K562 (cell line): ENCODE data around the gene GPR21. TPM values are rescaled to one million over a fixed set of nuclear protein-coding genes. Genes with fewer than 3 reads are reported as not detected.

Source experiments
- ATAC-seq: fragments of 200-7000 bp; cut with Tn5 transposase; 3 replicates; pipeline ENCODE4 v1.9.1; 2020; ENCODE audit warnings: moderate library complexity
- BruUV-seq: library from RNA; stranded (reverse); fragments of 400-500 nt; replicated peaks from 2 replicates; lab custom pipeline; 2021; lab: Mats Ljungman, UMichigan
- CTCF ChIA-PET: fragments of 300-600 bp; formaldehyde crosslinking; extraction: SDS; loops from one replicate; lab custom pipeline; 2021; ENCODE audit warnings: low intra/inter-chr PET ratio; lab: Yijun Ruan, JAX
- POLR2A ChIA-PET: fragments of 300-600, 350-650 bp; sonication (Branson Sonifier 250); formaldehyde crosslinking; extraction: SDS; loops from one replicate; lab custom pipeline; 2021; ENCODE audit warnings: antibody characterized with exemption, inconsistent platforms; lab: Yijun Ruan, JAX
- DNase-seq, 4 experiments: peaks; one replicate each; pipeline versions ENCODE4 v3.0.0 to v3.0.0-alpha.2; 2011 to 2018; ENCODE audit warnings: low spot score in 3 of 4, mixed read lengths in 3 of 4; ENCODE audit errors: extremely low read depth in 1 of 4
- FAIRE-seq: peaks from 2 replicates; lab custom pipeline; 2011; peaks lifted over from hg19 to GRCh38; lab: Jason Lieb, UNC
- H2AFZ ChIP-seq: 2 replicates; pipeline ENCODE4 v1.6.0; 2011; ENCODE audit warnings: low read depth, low read length, control low read depth, inconsistent platforms
- H3K27ac ChIP-seq: fragments of 200-600 bp; 3 replicates; pipeline ENCODE4 v1.8.0; 2011; ENCODE audit warnings: low read depth, mild to moderate bottlenecking, control low read depth, inconsistent platforms, low read length, moderate library complexity, mixed read lengths; ENCODE audit errors: extremely low read depth
- H3K27me3 ChIP-seq, 2 experiments: fragments of 300-600 bp in 1 of 2; 2 replicates in 1 of 2; 3 replicates in 1 of 2; pipeline versions ENCODE4 v1.6.0 to v1.8.0; 2011; ENCODE audit warnings: inconsistent platforms in 2 of 2, low read length in 2 of 2, mild to moderate bottlenecking in 1 of 2, mixed read lengths in 1 of 2, moderate library complexity in 1 of 2; ENCODE audit not compliant: control insufficient read depth in 2 of 2, insufficient read depth in 2 of 2
- H3K36me3 ChIP-seq: fragments of 300-600 bp; 3 replicates; pipeline ENCODE4 v1.8.0; 2011; ENCODE audit warnings: mild to moderate bottlenecking, low read length, inconsistent platforms; ENCODE audit not compliant: control insufficient read depth, insufficient read depth
- H3K4me1 ChIP-seq, 2 experiments: fragments of 200-600 bp in 1 of 2; replicated peaks in 1 of 2; 2 replicates in 1 of 2; 3 replicates in 1 of 2; pipeline versions ENCODE4 v1.5.1 to v1.8.0; 2011; ENCODE audit warnings: inconsistent platforms in 2 of 2, low read length in 2 of 2, mild to moderate bottlenecking in 1 of 2, mixed read lengths in 1 of 2, moderate library complexity in 1 of 2; ENCODE audit not compliant: control insufficient read depth in 2 of 2, insufficient read depth in 2 of 2
- H3K4me2 ChIP-seq: 2 replicates; pipeline ENCODE4 v1.6.1; 2011; ENCODE audit warnings: low read length, control low read depth, inconsistent platforms, mixed read lengths; ENCODE audit not compliant: insufficient read depth
- H3K4me3 ChIP-seq: fragments of 200-600 bp; sonication (generic), shearing (Covaris generic); 2 replicates; pipeline ENCODE4 v1.5.1; 2016; ENCODE audit warnings: control low read depth, inconsistent platforms
- H3K79me2 ChIP-seq: fragments of 200-600 bp; 3 replicates; pipeline ENCODE4 v1.8.0; 2011; ENCODE audit warnings: low read length, inconsistent platforms; ENCODE audit not compliant: control insufficient read depth, insufficient read depth
- H3K9ac ChIP-seq, 2 experiments: 2 replicates each; pipeline versions ENCODE4 v1.6.0 to v1.6.1; 2011; ENCODE audit warnings: low read depth in 2 of 2, low read length in 2 of 2, control low read depth in 1 of 2, inconsistent platforms in 1 of 2, mild to moderate bottlenecking in 1 of 2, mixed read lengths in 1 of 2; ENCODE audit not compliant: insufficient read depth in 1 of 2
- H3K9me1 ChIP-seq: one replicate; pipeline ENCODE4 v1.6.0; 2011; ENCODE audit warnings: inconsistent platforms, mild to moderate bottlenecking, low read length, moderate library complexity; ENCODE audit not compliant: control insufficient read depth, insufficient read depth
- H3K9me3 ChIP-seq: replicated peaks from 2 replicates; pipeline ENCODE4 v1.5.1; 2011; ENCODE audit warnings: low read depth, low read length, inconsistent platforms; ENCODE audit not compliant: control insufficient read depth, insufficient read depth
- H4K20me1 ChIP-seq: replicated peaks from 2 replicates; pipeline ENCODE4 v1.6.1; 2011; ENCODE audit warnings: low read length, inconsistent platforms, mixed read lengths; ENCODE audit not compliant: control insufficient read depth, insufficient read depth
- ATF6 ChIP-seq: sonication (generic); formaldehyde crosslinking; IDR thresholded peaks from 2 replicates; pipeline ENCODE4 v1.4.0; 2020; ENCODE audit warnings: mild to moderate bottlenecking, missing genetic modification reagents
- CEBPG ChIP-seq, 3 experiments: fragments of 200-800 bp in 1 of 3; sonication (Bioruptor generic) in 1 of 3; sonication (generic) in 1 of 3; formaldehyde crosslinking in 1 of 3; IDR thresholded peaks in 2 of 3; conservative IDR thresholded peaks in 1 of 3; 2 replicates each; pipeline versions ENCODE4 v1.6.1 to v1.8.0; 2016 to 2022; ENCODE audit warnings: missing compliant biosample characterization in 2 of 3, missing genetic modification characterization in 2 of 3, mild to moderate bottlenecking in 1 of 3, missing genetic modification reagents in 1 of 3
- ETV5 ChIP-seq: sonication (generic); formaldehyde crosslinking; IDR thresholded peaks from 2 replicates; pipeline ENCODE4 v1.4.0; 2020; ENCODE audit warnings: low read depth, mild to moderate bottlenecking, missing genetic modification reagents
- GATA2 ChIP-seq: sonication (generic); formaldehyde crosslinking; IDR thresholded peaks from 2 replicates; pipeline ENCODE4 v1.4.0; 2020; ENCODE audit warnings: mild to moderate bottlenecking, missing genetic modification reagents
- KLF10 ChIP-seq: fragments of 250-450 bp; sonication (Bioruptor Pico); IDR thresholded peaks from 2 replicates; pipeline ENCODE4 v1.6.1; 2021; ENCODE audit warnings: matching md5 sums
- PATZ1 ChIP-seq: fragments of 250-450 bp; sonication (Bioruptor Pico); IDR thresholded peaks from 2 replicates; pipeline ENCODE4 v1.5.0; 2020; ENCODE audit warnings: mild to moderate bottlenecking, borderline replicate concordance
- PPARD ChIP-seq: fragments of 250-450 bp; sonication (Bioruptor Pico); IDR thresholded peaks from 2 replicates; pipeline ENCODE4 v1.8.0; 2022; ENCODE audit warnings: inconsistent platforms, mild to moderate bottlenecking, moderate library complexity
- SMARCA5 ChIP-seq: fragments of 450-650 bp; IDR thresholded peaks from 2 replicates; pipeline ENCODE4 v1.6.1; 2016
- WGBS: fragments of 100-300 bp; shearing (Covaris generic); methylation state at CpG from one replicate; pipeline ENCODE4 v1.1.6; 2016; ENCODE audit warnings: low coverage, mixed read lengths; ENCODE audit not compliant: insufficient coverage; ENCODE audit errors: missing lambda C conversion rate; 5-methylcytosine and 5-hydroxymethylcytosine counted together
- in situ Hi-C: fragments of 300-500 bp; cut with MboI; formaldehyde crosslinking; loops from 4 replicates; pipeline ENCODE4 v1.15.0; 2018; ENCODE audit warnings: inconsistent platforms, mixed read lengths
- intact Hi-C: fragments of 100-400 bp; cut with micrococcal nuclease; formaldehyde crosslinking; loops from 2 replicates; pipeline ENCODE4 v1.14.2; 2022
- polyA plus RNA-seq, 8 experiments: library from polyadenylated mRNA; depleted of rRNA in 4 of 8; stranded (reverse) in 5 of 8; unstranded in 3 of 8; fragments of >200 nt; fragmentation: Nextera tagmentation in 2 of 8; fragmentation: Illumina TruSeq in 1 of 8; extraction: Ambion mirVana in 2 of 8; extraction: Trizol in 1 of 8; gene quantifications; 2 replicates each; pipeline versions ENCODE4 v1.2.1 to v1.2.3, GENCODE V29; 2011 to 2014; ENCODE audit warnings: inconsistent platforms in 1 of 8, missing spikeins in 1 of 8
- total RNA-seq, 7 experiments: library from RNA; depleted of rRNA in 6 of 7; stranded (reverse); fragments of >200 nt in 6 of 7; fragmentation: Illumina TruSeq in 2 of 7; extraction: Trizol in 2 of 7; gene quantifications; 2 replicates each; pipeline versions ENCODE4 v1.2.1 to v1.2.3, GENCODE V29; 2011 to 2021; ENCODE audit warnings: low replicate concordance in 1 of 7

GPR21 gene
- total and polyA plus RNA-seq, 9 of the 15 experiments (the other 6 are each of a cell fraction or from before 2014, with no cell fraction given), result 0.16 to 0.83 (median 0.36) TPM; not detected in 6

- no peak for TF ChIP-seq PATZ1
- TF ChIP-seq GATA2 (CRISPR knock-in tag), result no peak
- TF ChIP-seq ETV5 (CRISPR knock-in tag), result no peak
- no peak for TF ChIP-seq ATF6 (CRISPR knock-in tag)
- TF ChIP-seq, all 486 proteins: peak for 0
Measured at GRCh38 chr9:123067136-123067535, 33.7 kb downstream of the GPR21 start (continued).

GRCh38 chr9:123069010-123069481 lies 35.6 kb downstream of the GPR21 start:
- Histone ChIP-seq H3K9me3 (no peaks in the 10 kb centered on the region), H3K4me3 (no peak overlapping the region), H2AFZ (no peak overlapping the region), H3K27me3 (no peaks in the 10 kb centered on the region), H3K79me2 (no peaks in the 10 kb centered on the region), H3K36me3 (peaks cover 32% of the 10 kb centered on the region; the same call in 2 of the 3 replicates), H3K4me2 (no peak overlapping the region), H3K9me1 (no peaks in the 10 kb centered on the region), H4K20me1 (no peaks in the 10 kb centered on the region), H3K9ac (no peak overlapping the region), H3K27ac (no peak overlapping the region), H3K4me1 (no peaks in the 10 kb centered on the region)
- no TSS peak for BruUV-seq
- no peak for ATAC-seq
- WGBS, result 88% methylated on average over 3 of the region's 3 CpGs
- no peak for FAIRE-seq
- no peak for TF ChIP-seq KLF10 (CRISPR knock-in tag)
- no peak for TF ChIP-seq CEBPG (CRISPR knock-in tag; IDR thresholded peaks at IDR 0.05)
- no peak for TF ChIP-seq CEBPG (tag; conservative IDR thresholded peaks at IDR 0.05 in 1 of 2, IDR thresholded peaks at IDR 0.05 in 1 of 2)
- TF ChIP-seq PPARD (CRISPR knock-in tag), result no peak
- no peak for TF ChIP-seq SMARCA5
- no peak for DNase-seq
- intact Hi-C loops, result loop anchor here (10.0 kb wide), 1 partner anchor 604 kb away; no protein-coding TSS in a partner anchor
- ChIA-PET POLR2A (no interaction called here), CTCF (no interaction called here)
- in situ Hi-C loops, result no loop called here
